GM10266 (cell line): ENCODE measurements around the gene FGF14.

Source experiments
- DNase-seq: peaks from one replicate; pipeline ENCODE4 v3.0.0; 2012; ENCODE audit errors: extremely low spot score
- TF ChIP-seq, protein P1 (sequence below): IDR thresholded peaks from 2 replicates; pipeline ENCODE4 v1.5.1; 2012; ENCODE audit warnings: mild to moderate bottlenecking, low read depth; ENCODE audit not compliant: control insufficient read depth, insufficient read depth; ENCODE audit errors: missing control alignments

The FGF14 gene

GRCh38 chr13:101708115-101708514 lies 693.7 kb downstream of the FGF14 start:
- no peak for DNase-seq
- TF ChIP-seq, protein P1, sequence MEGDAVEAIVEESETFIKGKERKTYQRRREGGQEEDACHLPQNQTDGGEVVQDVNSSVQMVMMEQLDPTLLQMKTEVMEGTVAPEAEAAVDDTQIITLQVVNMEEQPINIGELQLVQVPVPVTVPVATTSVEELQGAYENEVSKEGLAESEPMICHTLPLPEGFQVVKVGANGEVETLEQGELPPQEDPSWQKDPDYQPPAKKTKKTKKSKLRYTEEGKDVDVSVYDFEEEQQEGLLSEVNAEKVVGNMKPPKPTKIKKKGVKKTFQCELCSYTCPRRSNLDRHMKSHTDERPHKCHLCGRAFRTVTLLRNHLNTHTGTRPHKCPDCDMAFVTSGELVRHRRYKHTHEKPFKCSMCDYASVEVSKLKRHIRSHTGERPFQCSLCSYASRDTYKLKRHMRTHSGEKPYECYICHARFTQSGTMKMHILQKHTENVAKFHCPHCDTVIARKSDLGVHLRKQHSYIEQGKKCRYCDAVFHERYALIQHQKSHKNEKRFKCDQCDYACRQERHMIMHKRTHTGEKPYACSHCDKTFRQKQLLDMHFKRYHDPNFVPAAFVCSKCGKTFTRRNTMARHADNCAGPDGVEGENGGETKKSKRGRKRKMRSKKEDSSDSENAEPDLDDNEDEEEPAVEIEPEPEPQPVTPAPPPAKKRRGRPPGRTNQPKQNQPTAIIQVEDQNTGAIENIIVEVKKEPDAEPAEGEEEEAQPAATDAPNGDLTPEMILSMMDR = no peak

- TF ChIP-seq, protein P1 = no peak
- no peak for DNase-seq
Observed at GRCh38 chr13:101707659-101708058, 694.2 kb downstream of the FGF14 start.

DNA sequence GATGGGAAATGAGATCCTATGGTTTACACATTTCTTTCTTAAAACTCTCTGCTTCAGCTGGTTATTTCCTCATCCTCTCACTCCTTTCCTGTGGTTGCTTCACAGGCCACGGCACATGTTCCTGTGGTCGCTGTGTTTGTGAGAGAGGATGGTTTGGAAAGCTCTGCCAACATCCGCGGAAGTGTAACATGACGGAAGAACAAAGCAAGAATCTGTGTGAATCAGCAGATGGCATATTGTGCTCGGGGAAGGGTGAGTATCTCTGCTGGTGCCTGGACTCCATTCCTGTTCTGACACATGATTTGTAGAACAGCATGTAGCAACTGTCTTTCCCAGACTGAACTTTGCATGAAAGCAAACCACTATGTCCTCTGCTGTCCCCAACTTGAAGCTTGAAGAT lies 695.2 kb downstream of the FGF14 start:
- DNase-seq = no peak
- TF ChIP-seq, protein P1 = no peak

DNA sequence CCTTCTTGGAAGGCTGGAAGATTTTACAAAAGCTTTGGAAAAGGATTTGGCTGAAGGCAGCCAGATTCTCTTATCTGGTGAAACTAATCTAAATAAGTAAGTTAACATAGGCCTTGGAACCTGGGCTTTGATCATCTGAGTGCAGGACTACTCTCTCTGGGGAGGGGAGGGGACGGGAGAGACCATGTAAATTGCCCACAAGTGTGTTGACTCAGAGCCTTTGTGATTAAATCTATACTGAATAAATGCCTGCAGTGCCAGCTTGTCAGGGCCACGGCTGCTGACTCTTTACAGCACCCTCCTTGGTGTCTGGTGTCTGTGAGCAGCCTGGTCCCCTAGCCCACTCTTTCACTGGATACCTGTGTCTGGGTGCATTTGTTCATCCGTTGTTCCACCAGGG lies 698.0 kb downstream of the FGF14 start:
- DNase-seq = no peak
- TF ChIP-seq, protein P1 = no peak

DNA sequence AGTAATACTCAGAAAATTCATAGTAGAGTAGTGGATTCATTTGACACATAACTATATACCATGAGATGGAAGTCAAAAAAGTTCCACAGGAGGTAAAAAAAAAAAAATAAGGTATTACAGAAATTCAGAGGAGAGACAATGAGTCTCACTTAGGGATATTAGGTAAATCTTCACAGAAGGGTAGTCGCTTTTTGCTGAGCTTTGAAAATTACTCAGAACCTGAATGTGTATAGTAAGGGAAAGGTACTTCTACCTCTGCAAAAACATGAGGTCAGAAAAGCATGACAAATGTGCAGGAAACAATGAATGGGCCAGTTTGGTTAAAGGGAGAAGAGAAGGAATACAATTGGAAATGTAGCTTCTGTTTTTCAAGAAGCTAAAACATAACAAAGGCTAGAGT lies 698.8 kb downstream of the FGF14 start:
- DNase-seq = no peak
- TF ChIP-seq, protein P1 = no peak

GRCh38 chr13:101700598-101700997 lies 701.2 kb downstream of the FGF14 start:
- TF ChIP-seq, protein P1 = no peak
- DNase-seq = no peak

GRCh38 chr13:101698400-101698799 lies 703.4 kb downstream of the FGF14 start:
- TF ChIP-seq, protein P1 = no peak
- DNase-seq = no peak
